OCI-LY3 (cell line): ENCODE measurements around the gene TOM1L2.
"Not testable (repeated sequence)": the region's sequence is repeated elsewhere in the genome, so short reads cannot be mapped to it uniquely, and the experiment has no call there.

Experiments used
- CTCF ChIP-seq: fragments of 200-600, 300-600 bp; sonication (generic); IDR thresholded peaks from 2 replicates; pipeline ENCODE4 v1.5.1; 2014; ENCODE audit warnings: antibody characterized with exemption, low read length, low read depth
- EZH2phosphoT487 ChIP-seq: fragments of 200-600 bp; shearing (Covaris generic); IDR thresholded peaks from 2 replicates; pipeline ENCODE4 v1.6.1; 2018; ENCODE audit warnings: antibody characterized with exemption, mixed run types, low read depth

- not testable (repeated sequence) for TF ChIP-seq CTCF, EZH2phosphoT487
Measured at GRCh38 chr17:17912336-17912735, 59.9 kb downstream of the TOM1L2 start.
